HCT116 (cell line): Measurements from ENCODE around the gene CELF2.

Experiments
- EZH2phosphoT487 ChIP-seq: fragments of 200-600 bp; IDR thresholded peaks from 2 replicates; pipeline ENCODE4 v1.6.1; 2018; ENCODE audit warnings: antibody characterized with exemption, borderline replicate concordance
- ZNF274 ChIP-seq: fragments of 200-500 bp; sonication (Bioruptor generic); IDR thresholded peaks from 2 replicates; pipeline ENCODE4 v1.6.1; 2014; ENCODE audit warnings: mild to moderate bottlenecking, low read depth, low read length, inconsistent platforms

GRCh38 chr10:11109590-11109989, 91.9 kb downstream of the CELF2 start:
- TF ChIP-seq ZNF274 (no peak), EZH2phosphoT487 (no peak)
